T follicular helper cell (primary cell): ENCODE measurements around the gene DACT2.
"Not testable (repeated sequence)": the region's sequence is repeated elsewhere in the genome, so short reads cannot be mapped to it uniquely, and the experiment has no call there.

ENCODE experiments used
- DNase-seq: peaks from one replicate; pipeline ENCODE4 v3.0.0-alpha.2; 2020; ENCODE audit warnings: low read depth
- total RNA-seq, 2 experiments: gene quantifications; one replicate each; lab custom pipeline; 2026; lab: John Stamatoyannopoulos, UW

Gene DACT2
- 0 reads per million in 2 experiments for total RNA-seq

- no peak for DNase-seq
Measured at GRCh38 chr6:168319279-168320111, at the start of gene DACT2. TSS of gene DACT2 (minus strand) at chr6:168319777. CDS start at chr6:168319633, 144 bp downstream.

GRCh38 chr6:168368936-168369335 lies 49.4 kb upstream of the DACT2 start:
- no peak for DNase-seq

GRCh38 chr6:168368066-168368820 lies 48.7 kb upstream of the DACT2 start:
- no peak for DNase-seq

GRCh38 chr6:168367285-168367751 lies 47.7 kb upstream of the DACT2 start:
- DNase-seq = no peak

GRCh38 chr6:168366473-168366872 lies 46.9 kb upstream of the DACT2 start:
- no peak for DNase-seq

GRCh38 chr6:168365422-168366165 lies 46.0 kb upstream of the DACT2 start:
- DNase-seq = no peak

- DNase-seq = no peak
Measured at GRCh38 chr6:168364793-168365421, 45.3 kb upstream of the DACT2 start.

- no peak for DNase-seq
Measured at GRCh38 chr6:168363811-168364792, 44.5 kb upstream of the DACT2 start.

GRCh38 chr6:168363302-168363701 lies 43.7 kb upstream of the DACT2 start:
- no peak for DNase-seq

- DNase-seq = no peak
Measured at GRCh38 chr6:168362276-168362990, 42.9 kb upstream of the DACT2 start.

GRCh38 chr6:168361766-168362165 lies 42.2 kb upstream of the DACT2 start:
- no peak for DNase-seq

- no peak for DNase-seq
Measured at GRCh38 chr6:168359794-168360193, 40.2 kb upstream of the DACT2 start.

GRCh38 chr6:168358842-168359420 lies 39.4 kb upstream of the DACT2 start:
- DNase-seq = no peak

GRCh38 chr6:168356872-168357271 lies 37.3 kb upstream of the DACT2 start:
- DNase-seq = not testable (repeated sequence)

- no peak for DNase-seq
Measured at GRCh38 chr6:168355716-168356522, 36.3 kb upstream of the DACT2 start.

GRCh38 chr6:168354338-168354737 lies 34.8 kb upstream of the DACT2 start:
- no peak for DNase-seq

- no peak for DNase-seq
Measured at GRCh38 chr6:168353041-168353440, 33.5 kb upstream of the DACT2 start.

GRCh38 chr6:168352096-168352495 lies 32.5 kb upstream of the DACT2 start:
- DNase-seq = no peak
